GM23338 (cell line): ENCODE measurements around the gene CDC45. TPM values are rescaled to one million over a fixed set of nuclear protein-coding genes. Genes with fewer than 3 reads are reported as not detected.

Experiments
- ATAC-seq: fragments of 200-7000 bp; cut with Tn5 transposase; 3 replicates; pipeline ENCODE4 v1.9.1; 2020
- DNase-seq: peaks from one replicate; pipeline ENCODE4 v3.0.0-alpha.2; 2015; ENCODE audit warnings: low spot score
- H2AFZ ChIP-seq: fragments of 200-600 bp; sonication (generic); 2 replicates; pipeline ENCODE4 v1.8.0; 2016; ENCODE audit warnings: antibody characterized with exemption, mild to moderate bottlenecking, moderate library complexity
- H3F3A ChIP-seq: fragments of 200-600 bp; sonication (generic); replicated peaks from 2 replicates; pipeline ENCODE4 v1.8.0; 2017; ENCODE audit warnings: antibody characterized with exemption, mixed run types, low read depth
- H3K27ac ChIP-seq: fragments of 200-600 bp; sonication (generic); 2 replicates; pipeline ENCODE4 v1.6.1; 2016; ENCODE audit warnings: low read depth
- H3K27me3 ChIP-seq: fragments of 200-600 bp; sonication (generic); 2 replicates; pipeline ENCODE4 v1.8.0; 2016; ENCODE audit warnings: mild to moderate bottlenecking, mixed run types, moderate library complexity; ENCODE audit not compliant: insufficient read depth
- H3K36me3 ChIP-seq: fragments of 200-600 bp; sonication (generic); 2 replicates; pipeline ENCODE4 v1.8.0; 2016; ENCODE audit warnings: mild to moderate bottlenecking; ENCODE audit not compliant: insufficient read depth
- H3K4me1 ChIP-seq: fragments of 200-600 bp; sonication (generic); 2 replicates; pipeline ENCODE4 v1.8.0; 2016; ENCODE audit warnings: mild to moderate bottlenecking, moderate library complexity; ENCODE audit not compliant: insufficient read depth
- H3K4me2 ChIP-seq: fragments of 200-600 bp; sonication (generic); 2 replicates; pipeline ENCODE4 v1.7.1; 2017; ENCODE audit warnings: mixed run types
- H3K4me3 ChIP-seq: fragments of 200-600 bp; sonication (generic); 2 replicates; pipeline ENCODE4 v1.6.1; 2016; ENCODE audit warnings: mixed run types
- H3K79me2 ChIP-seq: fragments of 200-600 bp; sonication (generic); replicated peaks from 2 replicates; pipeline ENCODE4 v1.8.0; 2017; ENCODE audit warnings: mild to moderate bottlenecking; ENCODE audit not compliant: insufficient read depth
- H3K9me2 ChIP-seq: fragments of 200-600 bp; sonication (generic); 2 replicates; pipeline ENCODE4 v1.8.0; 2017; ENCODE audit not compliant: insufficient read depth
- H4K20me1 ChIP-seq: fragments of 200-600 bp; sonication (generic); replicated peaks from 2 replicates; pipeline ENCODE4 v1.8.0; 2017; ENCODE audit warnings: mild to moderate bottlenecking; ENCODE audit not compliant: insufficient read depth
- H3K27ac Mint-ChIP-seq: 2 replicates; pipeline ENCODE4 v1.8.0; 2020; ENCODE audit warnings: inconsistent platforms, mild to moderate bottlenecking, moderate library complexity, mixed read lengths
- H3K27me3 Mint-ChIP-seq: 3 replicates; pipeline ENCODE4 v1.8.0; 2022; ENCODE audit warnings: low read depth, mild to moderate bottlenecking, moderate library complexity, mixed read lengths, inconsistent platforms; ENCODE audit not compliant: insufficient read depth, poor library complexity
- H3K36me3 Mint-ChIP-seq: 3 replicates; pipeline ENCODE4 v1.8.0; 2021; ENCODE audit warnings: low read depth, mild to moderate bottlenecking, inconsistent platforms, moderate library complexity, mixed read lengths
- H3K4me1 Mint-ChIP-seq: 3 replicates; pipeline ENCODE4 v1.8.0; 2020; ENCODE audit warnings: mild to moderate bottlenecking, inconsistent platforms, mixed read lengths
- H3K4me3 Mint-ChIP-seq: 3 replicates; pipeline ENCODE4 v1.8.0; 2021; ENCODE audit warnings: moderate library complexity, mild to moderate bottlenecking, inconsistent platforms, mixed read lengths
- H3K9me3 Mint-ChIP-seq: 3 replicates; pipeline ENCODE4 v1.8.0; 2020; ENCODE audit warnings: moderate library complexity, mild to moderate bottlenecking, inconsistent platforms, mixed read lengths
- CREB1 ChIP-seq: fragments of 250-450 bp; sonication (Bioruptor Pico); IDR thresholded peaks from 2 replicates; pipeline ENCODE4 v1.5.0; 2020; ENCODE audit warnings: low read depth, mild to moderate bottlenecking, moderate library complexity
- CTCF ChIP-seq, 2 experiments: fragments of 200-600 bp in 1 of 2; sonication (generic) in 1 of 2; conservative IDR thresholded peaks; 2 replicates each; pipeline versions ENCODE4 v1.5.1 to v1.6.1; 2016 to 2017; ENCODE audit warnings: antibody characterized with exemption in 2 of 2, low read depth in 2 of 2, mild to moderate bottlenecking in 2 of 2, moderate library complexity in 1 of 2
- ETS1 ChIP-seq: IDR thresholded peaks from 2 replicates; pipeline ENCODE4 v1.6.1; 2016; ENCODE audit warnings: antibody characterized with exemption
- EZH2 ChIP-seq: fragments of 200-600 bp; sonication (generic); IDR thresholded peaks from one replicate; pipeline ENCODE4 v1.8.0; 2017; ENCODE audit warnings: antibody characterized with exemption, mild to moderate bottlenecking, low read depth; ENCODE audit not compliant: unreplicated experiment
- EZH2phosphoT487 ChIP-seq: fragments of 200-600 bp; sonication (generic); IDR thresholded peaks from one replicate; pipeline ENCODE4 v1.8.1; 2018; ENCODE audit warnings: antibody characterized with exemption; ENCODE audit not compliant: unreplicated experiment
- JUNB ChIP-seq: IDR thresholded peaks from one replicate; pipeline ENCODE4 v1.6.1; 2016; ENCODE audit warnings: antibody characterized with exemption; ENCODE audit not compliant: unreplicated experiment
- NANOG ChIP-seq: IDR thresholded peaks from 2 replicates; pipeline ENCODE4 v1.6.1; 2016; ENCODE audit warnings: antibody characterized with exemption, borderline replicate concordance
- POLR2AphosphoS5 ChIP-seq: IDR thresholded peaks from 2 replicates; pipeline ENCODE4 v1.6.1; 2016; ENCODE audit warnings: antibody characterized with exemption, low read depth
- STAT1 ChIP-seq: IDR thresholded peaks from one replicate; pipeline ENCODE4 v1.6.1; 2016; ENCODE audit warnings: antibody characterized with exemption; ENCODE audit not compliant: unreplicated experiment
- ZNF114 ChIP-seq: fragments of 250-450 bp; sonication (Bioruptor Pico); IDR thresholded peaks from 2 replicates; pipeline ENCODE4 v1.5.0; 2020; ENCODE audit warnings: mild to moderate bottlenecking, moderate library complexity
- ZNF331 ChIP-seq: fragments of 250-450 bp; sonication (Bioruptor Pico); IDR thresholded peaks from 2 replicates; pipeline ENCODE4 v1.5.0; 2020; ENCODE audit warnings: low read depth, mild to moderate bottlenecking, moderate library complexity
- polyA plus RNA-seq: library from polyadenylated mRNA; unstranded; fragments of >200 nt; fragmentation: Nextera tagmentation; extraction: Ambion mirVana; gene quantifications from 2 replicates; pipeline ENCODE4 v1.2.1, GENCODE V29; 2016
- total RNA-seq: library from RNA; depleted of rRNA; stranded (reverse); fragments of >200 nt; shearing (Covaris generic); gene quantifications from 2 replicates; pipeline ENCODE4 v1.2.3, GENCODE V29; 2014
- TF ChIP-seq, protein P1 (sequence below): IDR thresholded peaks from one replicate; pipeline ENCODE4 v1.6.1; 2018; ENCODE audit warnings: antibody characterized with exemption; ENCODE audit not compliant: unreplicated experiment
- TF ChIP-seq, protein P2 (sequence below): fragments of 250-450 bp; sonication (Bioruptor Pico); IDR thresholded peaks from 2 replicates; pipeline ENCODE4 v1.5.0; 2020; ENCODE audit warnings: mild to moderate bottlenecking, moderate library complexity

The CDC45 gene
- total and polyA plus RNA-seq, 2 experiments from 2014 or later: 29.0 to 30.3 TPM

GRCh38 chr22:19568337-19569275 lies 88.9 kb downstream of the CDC45 start:
- no peak overlapping the region for H2AFZ ChIP-seq
- H3K9me2 ChIP-seq: no peaks in the 10 kb centered on the region
- Mint-ChIP-seq H3K4me3 (no peak overlapping the region), H3K27ac (no peak overlapping the region), H3K4me1 (peaks cover 12% of the 10 kb centered on the region; the same call in 2 of the 3 replicates), H3K27me3 (peaks cover under 1% of the 10 kb centered on the region), H3K36me3 (no peaks in the 10 kb centered on the region), H3K9me3 (no peaks in the 10 kb centered on the region)
- no peak for ATAC-seq
- no peaks in the 10 kb centered on the region for H3K27me3 ChIP-seq
- TF ChIP-seq STAT1: no peak
- TF ChIP-seq JUNB: no peak
- no peak for TF ChIP-seq NANOG
- no peak for TF ChIP-seq ZNF114 (CRISPR knock-in tag)
- no peak for TF ChIP-seq CTCF (conservative IDR thresholded peaks at IDR 0.05; ENCODE audit: low read depth in 2 of 2)
- TF ChIP-seq EZH2phosphoT487: no peak
- TF ChIP-seq POLR2AphosphoS5: no peak
- no peak for TF ChIP-seq EZH2
- TF ChIP-seq ETS1: no peak
- no peak for TF ChIP-seq ZNF331 (CRISPR knock-in tag)
- no peak for TF ChIP-seq CREB1 (CRISPR knock-in tag)
- TF ChIP-seq, protein P1, sequence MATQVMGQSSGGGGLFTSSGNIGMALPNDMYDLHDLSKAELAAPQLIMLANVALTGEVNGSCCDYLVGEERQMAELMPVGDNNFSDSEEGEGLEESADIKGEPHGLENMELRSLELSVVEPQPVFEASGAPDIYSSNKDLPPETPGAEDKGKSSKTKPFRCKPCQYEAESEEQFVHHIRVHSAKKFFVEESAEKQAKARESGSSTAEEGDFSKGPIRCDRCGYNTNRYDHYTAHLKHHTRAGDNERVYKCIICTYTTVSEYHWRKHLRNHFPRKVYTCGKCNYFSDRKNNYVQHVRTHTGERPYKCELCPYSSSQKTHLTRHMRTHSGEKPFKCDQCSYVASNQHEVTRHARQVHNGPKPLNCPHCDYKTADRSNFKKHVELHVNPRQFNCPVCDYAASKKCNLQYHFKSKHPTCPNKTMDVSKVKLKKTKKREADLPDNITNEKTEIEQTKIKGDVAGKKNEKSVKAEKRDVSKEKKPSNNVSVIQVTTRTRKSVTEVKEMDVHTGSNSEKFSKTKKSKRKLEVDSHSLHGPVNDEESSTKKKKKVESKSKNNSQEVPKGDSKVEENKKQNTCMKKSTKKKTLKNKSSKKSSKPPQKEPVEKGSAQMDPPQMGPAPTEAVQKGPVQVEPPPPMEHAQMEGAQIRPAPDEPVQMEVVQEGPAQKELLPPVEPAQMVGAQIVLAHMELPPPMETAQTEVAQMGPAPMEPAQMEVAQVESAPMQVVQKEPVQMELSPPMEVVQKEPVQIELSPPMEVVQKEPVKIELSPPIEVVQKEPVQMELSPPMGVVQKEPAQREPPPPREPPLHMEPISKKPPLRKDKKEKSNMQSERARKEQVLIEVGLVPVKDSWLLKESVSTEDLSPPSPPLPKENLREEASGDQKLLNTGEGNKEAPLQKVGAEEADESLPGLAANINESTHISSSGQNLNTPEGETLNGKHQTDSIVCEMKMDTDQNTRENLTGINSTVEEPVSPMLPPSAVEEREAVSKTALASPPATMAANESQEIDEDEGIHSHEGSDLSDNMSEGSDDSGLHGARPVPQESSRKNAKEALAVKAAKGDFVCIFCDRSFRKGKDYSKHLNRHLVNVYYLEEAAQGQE: no peak
- TF ChIP-seq, protein P2, sequence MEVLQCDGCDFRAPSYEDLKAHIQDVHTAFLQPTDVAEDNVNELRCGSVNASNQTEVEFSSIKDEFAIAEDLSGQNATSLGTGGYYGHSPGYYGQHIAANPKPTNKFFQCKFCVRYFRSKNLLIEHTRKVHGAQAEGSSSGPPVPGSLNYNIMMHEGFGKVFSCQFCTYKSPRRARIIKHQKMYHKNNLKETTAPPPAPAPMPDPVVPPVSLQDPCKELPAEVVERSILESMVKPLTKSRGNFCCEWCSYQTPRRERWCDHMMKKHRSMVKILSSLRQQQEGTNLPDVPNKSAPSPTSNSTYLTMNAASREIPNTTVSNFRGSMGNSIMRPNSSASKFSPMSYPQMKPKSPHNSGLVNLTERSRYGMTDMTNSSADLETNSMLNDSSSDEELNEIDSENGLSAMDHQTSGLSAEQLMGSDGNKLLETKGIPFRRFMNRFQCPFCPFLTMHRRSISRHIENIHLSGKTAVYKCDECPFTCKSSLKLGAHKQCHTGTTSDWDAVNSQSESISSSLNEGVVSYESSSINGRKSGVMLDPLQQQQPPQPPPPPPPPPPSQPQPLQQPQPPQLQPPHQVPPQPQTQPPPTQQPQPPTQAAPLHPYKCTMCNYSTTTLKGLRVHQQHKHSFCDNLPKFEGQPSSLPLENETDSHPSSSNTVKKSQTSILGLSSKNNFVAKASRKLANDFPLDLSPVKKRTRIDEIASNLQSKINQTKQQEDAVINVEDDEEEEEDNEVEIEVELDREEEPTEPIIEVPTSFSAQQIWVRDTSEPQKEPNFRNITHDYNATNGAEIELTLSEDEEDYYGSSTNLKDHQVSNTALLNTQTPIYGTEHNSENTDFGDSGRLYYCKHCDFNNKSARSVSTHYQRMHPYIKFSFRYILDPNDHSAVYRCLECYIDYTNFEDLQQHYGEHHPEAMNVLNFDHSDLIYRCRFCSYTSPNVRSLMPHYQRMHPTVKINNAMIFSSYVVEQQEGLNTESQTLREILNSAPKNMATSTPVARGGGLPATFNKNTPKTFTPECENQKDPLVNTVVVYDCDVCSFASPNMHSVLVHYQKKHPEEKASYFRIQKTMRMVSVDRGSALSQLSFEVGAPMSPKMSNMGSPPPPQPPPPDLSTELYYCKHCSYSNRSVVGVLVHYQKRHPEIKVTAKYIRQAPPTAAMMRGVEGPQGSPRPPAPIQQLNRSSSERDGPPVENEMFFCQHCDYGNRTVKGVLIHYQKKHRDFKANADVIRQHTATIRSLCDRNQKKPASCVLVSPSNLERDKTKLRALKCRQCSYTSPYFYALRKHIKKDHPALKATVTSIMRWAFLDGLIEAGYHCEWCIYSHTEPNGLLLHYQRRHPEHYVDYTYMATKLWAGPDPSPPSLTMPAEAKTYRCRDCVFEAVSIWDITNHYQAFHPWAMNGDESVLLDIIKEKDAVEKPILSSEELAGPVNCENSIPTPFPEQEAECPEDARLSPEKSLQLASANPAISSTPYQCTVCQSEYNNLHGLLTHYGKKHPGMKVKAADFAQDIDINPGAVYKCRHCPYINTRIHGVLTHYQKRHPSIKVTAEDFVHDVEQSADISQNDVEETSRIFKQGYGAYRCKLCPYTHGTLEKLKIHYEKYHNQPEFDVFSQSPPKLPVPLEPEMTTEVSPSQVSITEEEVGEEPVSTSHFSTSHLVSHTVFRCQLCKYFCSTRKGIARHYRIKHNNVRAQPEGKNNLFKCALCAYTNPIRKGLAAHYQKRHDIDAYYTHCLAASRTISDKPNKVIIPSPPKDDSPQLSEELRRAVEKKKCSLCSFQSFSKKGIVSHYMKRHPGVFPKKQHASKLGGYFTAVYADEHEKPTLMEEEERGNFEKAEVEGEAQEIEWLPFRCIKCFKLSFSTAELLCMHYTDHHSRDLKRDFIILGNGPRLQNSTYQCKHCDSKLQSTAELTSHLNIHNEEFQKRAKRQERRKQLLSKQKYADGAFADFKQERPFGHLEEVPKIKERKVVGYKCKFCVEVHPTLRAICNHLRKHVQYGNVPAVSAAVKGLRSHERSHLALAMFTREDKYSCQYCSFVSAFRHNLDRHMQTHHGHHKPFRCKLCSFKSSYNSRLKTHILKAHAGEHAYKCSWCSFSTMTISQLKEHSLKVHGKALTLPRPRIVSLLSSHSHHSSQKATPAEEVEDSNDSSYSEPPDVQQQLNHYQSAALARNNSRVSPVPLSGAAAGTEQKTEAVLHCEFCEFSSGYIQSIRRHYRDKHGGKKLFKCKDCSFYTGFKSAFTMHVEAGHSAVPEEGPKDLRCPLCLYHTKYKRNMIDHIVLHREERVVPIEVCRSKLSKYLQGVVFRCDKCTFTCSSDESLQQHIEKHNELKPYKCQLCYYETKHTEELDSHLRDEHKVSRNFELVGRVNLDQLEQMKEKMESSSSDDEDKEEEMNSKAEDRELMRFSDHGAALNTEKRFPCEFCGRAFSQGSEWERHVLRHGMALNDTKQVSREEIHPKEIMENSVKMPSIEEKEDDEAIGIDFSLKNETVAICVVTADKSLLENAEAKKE (CRISPR knock-in tag): no peak
- H4K20me1 ChIP-seq: no peaks in the 10 kb centered on the region
- no peaks in the 10 kb centered on the region for H3K4me1 ChIP-seq
- H3K79me2 ChIP-seq: no peaks in the 10 kb centered on the region
- H3K27ac ChIP-seq: no peak overlapping the region
- H3K36me3 ChIP-seq: no peaks in the 10 kb centered on the region
- H3K4me3 ChIP-seq: no peak overlapping the region
- no peaks in the 10 kb centered on the region for H3F3A ChIP-seq
- no peak for DNase-seq
- no peak overlapping the region for H3K4me2 ChIP-seq
